ENCODE results near the gene TRPM8.

GRCh38 chr2:234032279-234032856 is 115.2 kb downstream of the TRPM8 start:
- TF ChIP-seq CTCF (IDR thresholded peaks at IDR 0.05) (no peak), RCOR1 (IDR thresholded peaks at IDR 0.05; ENCODE audit: low read depth, low read length) (no peak), ZFP36 (IDR thresholded peaks at IDR 0.05; ENCODE audit: borderline replicate concordance, partially characterized antibody) (no peak), NFE2L2 (conservative IDR thresholded peaks at IDR 0.05; ENCODE audit: low read length) (no peak), ESRRA (IDR thresholded peaks at IDR 0.05; ENCODE audit: borderline replicate concordance, low read length) (no peak)
